Spleen (tissue), 7 donors: ENCODE measurements around the gene PLXNA2.

ENCODE experiments used
- POLR2A ChIP-seq, 3 donors: fragments of 450-650 bp; IDR thresholded peaks; one replicate each; pipeline ENCODE4 v1.5.1; 2017; ENCODE audit warnings: antibody characterized with exemption in 3 of 3, mild to moderate bottlenecking in 1 of 3
- TF ChIP-seq, protein P1 (sequence below), 11 experiments: fragments of 200-600 bp in 7 of 11; fragments of 450-650 bp in 4 of 11; sonication (generic) in 4 of 11; IDR thresholded peaks in 8 of 11; conservative IDR thresholded peaks in 3 of 11; 1 replicate in 7 of 11; 2 replicates in 4 of 11; pipeline versions ENCODE4 v1.4.0 to v1.8.0; 2016 to 2021; ENCODE audit warnings: antibody characterized with exemption in 11 of 11, inconsistent platforms in 4 of 11, mild to moderate bottlenecking in 1 of 11
- donor health status: DM: no; HTN: no; CAD: no; lungs with moderate emphysema.
- donor health status: DM: no; HTN: no; CAD: no.
- donor health status: DM: no; HTN: no; CAD: no.

- TF ChIP-seq POLR2A (IDR thresholded peaks at IDR 0.05), result no peak
- TF ChIP-seq, protein P1, sequence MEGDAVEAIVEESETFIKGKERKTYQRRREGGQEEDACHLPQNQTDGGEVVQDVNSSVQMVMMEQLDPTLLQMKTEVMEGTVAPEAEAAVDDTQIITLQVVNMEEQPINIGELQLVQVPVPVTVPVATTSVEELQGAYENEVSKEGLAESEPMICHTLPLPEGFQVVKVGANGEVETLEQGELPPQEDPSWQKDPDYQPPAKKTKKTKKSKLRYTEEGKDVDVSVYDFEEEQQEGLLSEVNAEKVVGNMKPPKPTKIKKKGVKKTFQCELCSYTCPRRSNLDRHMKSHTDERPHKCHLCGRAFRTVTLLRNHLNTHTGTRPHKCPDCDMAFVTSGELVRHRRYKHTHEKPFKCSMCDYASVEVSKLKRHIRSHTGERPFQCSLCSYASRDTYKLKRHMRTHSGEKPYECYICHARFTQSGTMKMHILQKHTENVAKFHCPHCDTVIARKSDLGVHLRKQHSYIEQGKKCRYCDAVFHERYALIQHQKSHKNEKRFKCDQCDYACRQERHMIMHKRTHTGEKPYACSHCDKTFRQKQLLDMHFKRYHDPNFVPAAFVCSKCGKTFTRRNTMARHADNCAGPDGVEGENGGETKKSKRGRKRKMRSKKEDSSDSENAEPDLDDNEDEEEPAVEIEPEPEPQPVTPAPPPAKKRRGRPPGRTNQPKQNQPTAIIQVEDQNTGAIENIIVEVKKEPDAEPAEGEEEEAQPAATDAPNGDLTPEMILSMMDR (IDR thresholded peaks at IDR 0.05 in 8 of 11, conservative IDR thresholded peaks at IDR 0.05 in 3 of 11), result no peak
These were observed 35.8 kb upstream of the PLXNA2 start for GRCh38 chr1:208279826-208280588.
